NOMO-1 treated with dmso at 0.1 percent for 144 hours (cell line): ENCODE measurements around the gene FAF1.

Experiments used
- DNase-seq: peaks from one replicate; lab custom pipeline; 2025; ENCODE audit not compliant: unreplicated experiment; lab: John Stamatoyannopoulos, UW

The FAF1 gene

DNA sequence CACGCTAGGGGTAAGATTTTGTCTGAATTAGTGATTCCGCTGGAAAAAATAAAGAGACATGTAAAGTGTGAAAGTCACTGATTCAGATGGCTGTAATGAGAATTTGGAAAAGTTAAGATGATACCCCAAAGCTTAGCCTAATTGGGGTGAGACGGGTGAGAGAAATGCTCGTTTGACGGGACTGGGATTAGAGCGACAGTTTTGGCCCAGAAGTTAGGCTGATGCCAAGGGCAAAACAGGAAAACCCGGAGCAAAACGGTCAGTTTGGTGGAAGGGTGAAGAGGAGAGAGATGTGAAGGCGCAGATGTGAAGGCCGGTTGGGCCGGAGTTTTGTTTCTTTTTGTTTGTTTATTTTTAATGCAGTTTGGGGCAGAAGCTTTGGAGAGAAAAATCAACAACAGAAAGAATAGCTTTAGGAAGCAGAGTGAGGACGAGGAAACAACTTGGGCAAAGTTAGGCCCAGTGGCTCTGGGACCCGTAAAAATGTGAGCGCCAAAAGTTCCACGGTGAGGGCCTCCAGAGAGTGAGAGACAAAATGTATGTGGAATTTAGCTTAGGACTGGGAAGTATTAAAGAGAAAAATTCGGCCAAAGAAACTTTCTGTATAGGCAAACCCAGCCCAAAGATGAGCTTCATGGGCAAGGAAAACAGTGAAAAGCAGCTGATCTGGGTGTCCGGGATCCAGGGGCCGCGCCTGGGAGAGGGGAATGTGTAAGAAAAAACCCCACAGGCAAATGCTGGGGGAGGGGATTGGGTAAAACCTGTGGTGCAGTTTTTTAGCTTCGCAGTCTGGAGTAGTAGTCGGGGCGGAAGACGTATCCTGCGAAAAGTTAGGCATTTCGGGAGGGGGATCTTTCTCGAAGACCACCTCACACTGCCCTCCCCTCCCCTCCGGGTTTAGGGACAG, 538.0 kb downstream of the FAF1 start:
- no peak for DNase-seq

DNA sequence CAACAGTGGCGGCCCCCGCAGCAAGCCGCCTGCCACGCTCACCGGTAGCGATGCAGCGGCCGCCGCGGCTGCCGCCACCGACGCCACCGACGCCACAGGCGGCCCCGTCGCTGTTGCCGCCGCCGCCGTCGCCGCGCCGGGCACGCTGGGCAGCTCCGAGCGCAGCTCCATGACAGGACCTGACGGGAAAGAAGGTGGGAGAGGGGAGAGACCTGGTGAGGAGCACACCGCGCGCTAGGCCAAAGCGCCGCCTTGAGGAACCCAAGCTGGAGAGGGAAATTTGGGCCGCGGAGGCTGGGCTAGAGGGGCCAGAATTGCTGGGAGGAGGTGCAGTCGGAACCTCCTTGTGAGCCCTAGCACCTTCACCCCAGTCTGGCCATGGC, 538.7 kb downstream of the FAF1 start:
- DNase-seq: no peak

DNA sequence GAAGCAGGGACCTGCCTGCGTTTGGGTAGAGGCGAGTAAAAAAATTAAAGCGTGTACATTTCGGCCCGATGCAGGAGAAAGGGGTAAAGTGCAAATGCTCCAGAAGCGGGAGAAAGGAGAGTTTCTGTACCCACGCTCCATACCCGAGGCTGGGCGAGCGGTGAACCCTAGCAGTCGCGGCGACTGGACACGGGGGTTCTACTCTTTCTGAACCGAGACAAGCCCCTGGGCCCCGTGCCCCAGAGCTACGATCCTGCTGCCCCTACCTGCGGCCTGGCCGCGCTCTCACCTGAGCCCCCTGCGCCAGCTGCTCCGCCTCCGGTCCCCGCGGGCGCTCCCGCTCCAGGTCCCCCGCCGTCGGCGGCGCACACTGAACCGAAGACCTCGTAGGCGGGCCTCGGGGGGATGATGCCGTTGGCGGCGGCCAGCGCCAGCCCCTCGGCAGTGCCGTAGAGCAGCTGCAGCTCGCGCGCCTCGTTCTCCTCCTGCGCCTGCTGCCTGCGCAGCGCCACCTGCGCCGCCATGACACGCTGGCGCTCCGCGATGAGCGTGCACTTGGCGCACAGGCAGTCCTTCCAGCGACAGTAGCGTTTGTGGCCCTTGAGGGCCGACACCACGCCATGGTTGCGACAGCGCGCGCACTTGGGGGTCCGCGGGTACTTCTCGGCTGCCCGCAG, 539.2 kb downstream of the FAF1 start:
- DNase-seq: no peak

DNA sequence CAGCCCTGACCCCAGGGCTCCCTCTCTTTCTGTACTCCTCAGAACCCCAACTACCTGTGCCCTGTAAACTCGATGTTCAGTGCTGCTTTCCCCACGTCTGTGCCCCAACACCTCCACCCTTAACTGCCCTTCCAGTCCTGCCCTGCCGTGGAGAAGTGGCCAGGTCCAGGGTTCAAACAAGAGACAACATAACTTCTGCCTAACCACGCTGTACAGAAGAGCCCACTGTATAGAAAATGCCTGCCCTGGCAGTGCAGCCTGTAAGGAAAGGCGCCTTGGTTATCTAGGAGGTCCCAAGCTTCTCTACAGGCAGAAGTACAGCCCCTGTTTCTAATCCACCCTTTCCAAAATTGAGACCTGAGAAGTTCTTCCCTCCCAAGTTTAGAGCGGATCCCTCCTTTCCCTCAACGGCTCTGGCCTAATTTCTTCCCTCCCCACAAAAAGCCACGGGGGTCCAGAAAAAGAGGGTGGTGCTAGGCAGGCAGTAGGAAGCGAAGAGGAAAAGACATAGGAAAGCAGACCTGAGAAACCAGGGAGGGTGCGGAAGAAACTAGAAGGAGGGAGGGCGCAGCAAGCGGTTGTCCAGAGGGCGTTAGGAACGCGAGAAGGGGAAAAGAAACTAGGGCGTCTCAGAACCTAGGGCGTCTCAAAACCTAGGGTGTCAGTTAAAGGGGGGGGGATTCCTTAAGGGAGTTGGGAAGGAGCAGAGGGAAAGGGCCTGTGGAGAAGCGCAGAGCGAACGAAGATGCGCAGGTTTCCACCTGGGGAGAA, 540.0 kb downstream of the FAF1 start:
- DNase-seq: no peak

DNA sequence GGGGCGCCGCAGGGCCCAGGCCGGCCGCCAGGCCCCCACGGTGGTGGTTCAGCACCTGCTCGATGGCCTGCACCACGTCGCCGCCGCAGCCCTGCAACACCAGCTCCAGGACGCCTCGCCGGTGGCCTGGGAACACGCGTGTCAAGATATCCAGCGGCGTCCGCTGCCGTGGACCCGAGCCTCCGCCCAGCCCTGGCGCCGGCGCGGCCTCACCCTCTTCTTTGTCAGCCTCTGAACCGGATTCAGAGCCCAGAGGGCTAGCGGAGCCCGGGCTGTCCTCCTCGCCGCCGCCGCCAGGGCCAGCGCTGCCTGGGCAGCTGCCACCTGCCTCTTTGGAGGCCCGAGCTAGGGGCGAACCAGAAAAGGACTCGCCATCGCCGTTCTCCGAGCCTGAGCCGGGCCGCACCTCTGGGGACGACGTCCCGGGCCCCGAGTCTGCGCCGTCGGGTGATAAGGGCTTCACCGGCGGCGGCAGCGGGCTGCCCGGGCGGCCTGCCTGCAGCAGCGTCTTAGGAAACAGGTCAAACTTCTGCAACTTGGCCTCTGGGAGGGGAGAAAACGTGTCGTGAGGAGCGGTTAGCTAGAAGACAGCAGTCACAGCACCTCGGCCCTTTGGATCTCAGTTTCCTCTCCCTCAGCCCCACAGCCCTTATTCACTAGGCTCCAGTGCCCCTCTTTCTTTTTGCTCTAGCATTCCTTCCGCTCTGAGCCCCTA, 540.7 kb downstream of the FAF1 start:
- no peak for DNase-seq

DNA sequence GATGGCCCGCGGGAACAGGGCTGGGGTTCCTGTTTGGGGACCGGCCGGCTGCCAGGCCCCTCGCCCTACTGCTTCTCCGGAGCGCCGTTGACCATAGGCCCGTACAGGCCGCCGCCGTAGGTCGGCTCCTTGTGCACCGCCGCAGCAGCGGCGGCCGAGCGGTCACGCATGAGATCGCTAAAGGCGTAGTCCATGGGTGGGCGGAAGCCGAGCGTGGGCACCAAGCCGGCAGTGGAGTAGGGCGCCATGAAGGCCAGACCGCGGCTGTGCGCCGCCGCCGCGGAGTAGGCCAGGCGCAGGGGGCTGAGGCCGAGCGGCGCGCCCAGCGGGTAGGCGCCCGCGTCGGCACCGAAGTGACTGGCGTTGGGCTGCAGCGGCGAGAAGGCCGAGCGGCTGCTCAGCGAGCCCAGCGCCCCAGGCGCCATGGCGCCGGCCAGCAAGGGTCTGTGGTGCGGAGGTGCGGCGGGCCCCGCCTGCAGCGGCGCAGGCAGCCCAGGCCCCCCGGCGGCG, 541.4 kb downstream of the FAF1 start:
- no peak for DNase-seq

DNA sequence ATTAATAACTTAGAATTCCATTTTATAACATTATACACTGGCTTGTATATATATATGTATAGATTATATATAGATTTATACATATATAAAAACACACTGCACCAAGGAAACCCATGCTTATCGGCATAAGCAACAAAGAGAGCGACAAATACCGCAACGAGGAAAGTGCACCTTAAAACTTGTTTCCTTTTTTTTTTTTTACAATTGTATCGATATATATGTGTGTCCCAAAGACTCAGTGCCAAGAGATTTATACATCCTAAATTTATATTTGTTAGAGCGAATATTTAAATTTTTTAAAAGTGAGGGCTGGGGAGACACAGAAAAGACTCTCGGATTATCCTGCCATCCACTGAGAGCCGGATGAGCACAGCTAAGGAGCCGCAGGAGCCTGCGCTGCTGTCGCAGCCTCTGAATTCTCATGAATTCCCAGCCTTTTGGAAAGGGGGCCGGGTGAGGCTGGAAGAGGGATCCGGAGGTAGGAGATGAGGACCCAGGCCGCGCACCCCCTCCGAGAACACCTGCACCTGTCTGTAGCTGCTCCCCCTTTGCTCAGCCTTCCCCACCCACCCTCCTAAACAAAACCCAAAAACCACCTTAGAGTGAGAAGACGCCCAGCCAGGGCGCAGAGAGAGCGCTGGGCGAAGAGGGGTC, 542.0 kb downstream of the FAF1 start:
- no peak for DNase-seq

DNA sequence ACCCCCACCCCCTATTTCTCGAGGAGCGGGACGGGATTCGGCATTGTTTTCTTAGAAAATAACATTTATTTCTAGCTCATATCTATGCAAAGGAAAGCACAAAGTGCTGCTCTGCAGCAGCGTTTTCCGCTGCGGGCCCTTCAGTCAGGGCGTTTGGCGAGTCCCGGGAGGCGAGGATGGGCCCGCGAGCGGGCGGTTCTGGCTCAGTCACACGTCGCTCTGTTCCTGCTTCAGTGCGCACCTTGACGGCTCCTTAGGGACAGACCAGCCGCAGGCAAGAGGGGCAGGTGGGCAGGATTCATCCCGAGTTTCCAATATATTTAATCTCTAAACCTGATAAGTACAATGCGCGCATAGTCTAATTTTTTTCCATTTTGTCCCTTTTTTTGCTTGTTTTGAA, 542.6 kb downstream of the FAF1 start:
- no peak for DNase-seq

DNA sequence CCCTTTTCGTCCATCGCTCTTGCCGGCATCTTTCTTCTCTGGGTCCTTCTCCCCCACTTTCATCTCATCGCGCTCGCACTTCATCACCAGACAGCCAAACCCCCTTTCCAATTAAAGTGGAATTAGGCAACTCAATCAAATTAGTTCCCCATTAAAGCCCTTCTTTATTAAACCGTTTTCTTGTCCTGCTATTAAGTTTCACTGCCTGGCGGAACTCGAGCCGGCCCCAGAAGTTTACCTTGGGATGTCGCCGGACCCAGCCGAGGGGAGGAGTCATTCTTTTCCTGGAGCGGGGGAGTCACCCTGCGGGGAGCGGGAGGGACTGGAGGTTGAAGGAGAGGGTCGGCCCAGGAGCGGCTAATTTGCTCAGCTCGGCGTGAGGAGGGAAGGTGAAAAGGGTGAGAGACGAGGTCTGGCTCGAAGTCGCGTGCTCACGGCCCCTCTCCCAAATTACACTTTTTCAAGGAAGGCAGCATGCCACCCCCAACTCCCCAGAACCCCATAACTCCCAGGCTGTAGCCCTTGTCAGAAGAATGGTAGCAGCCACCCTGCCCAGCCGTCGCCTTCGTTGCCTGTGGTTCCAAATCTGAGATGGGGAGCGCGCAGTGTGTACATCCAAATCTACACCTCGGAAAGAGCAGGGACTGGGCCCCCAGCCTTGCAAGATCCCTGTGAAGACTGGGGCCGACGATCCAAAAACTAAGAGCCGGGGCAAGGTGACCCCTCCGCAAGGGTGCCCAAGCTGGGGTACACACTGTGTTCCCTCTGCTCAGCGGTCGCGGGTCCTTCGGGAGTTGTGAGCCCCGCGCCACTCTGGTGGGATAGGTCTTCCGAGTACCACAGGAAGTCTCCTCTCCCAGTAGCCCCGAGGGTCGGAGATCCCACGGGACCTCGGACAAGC, 543.3 kb downstream of the FAF1 start:
- DNase-seq: no peak

DNA sequence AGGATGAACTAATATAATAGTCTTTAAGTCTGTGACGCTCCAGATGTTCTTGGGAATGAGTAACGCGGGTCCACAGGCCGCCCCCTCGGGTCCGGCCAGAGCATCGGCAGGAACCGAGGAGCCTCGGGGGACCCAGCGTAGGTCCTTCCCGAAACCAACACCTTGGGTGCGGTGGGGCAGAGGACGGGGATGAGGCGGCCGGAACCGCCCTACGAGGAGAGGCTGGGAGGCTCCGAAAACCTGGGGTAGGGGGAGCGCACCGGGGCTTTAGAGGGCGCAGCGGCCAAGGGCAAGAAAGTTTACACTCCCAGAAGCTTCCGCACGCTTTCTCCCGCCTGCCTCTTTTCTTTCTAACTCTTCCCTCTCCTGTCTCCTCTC, 543.9 kb downstream of the FAF1 start:
- no peak for DNase-seq

DNA sequence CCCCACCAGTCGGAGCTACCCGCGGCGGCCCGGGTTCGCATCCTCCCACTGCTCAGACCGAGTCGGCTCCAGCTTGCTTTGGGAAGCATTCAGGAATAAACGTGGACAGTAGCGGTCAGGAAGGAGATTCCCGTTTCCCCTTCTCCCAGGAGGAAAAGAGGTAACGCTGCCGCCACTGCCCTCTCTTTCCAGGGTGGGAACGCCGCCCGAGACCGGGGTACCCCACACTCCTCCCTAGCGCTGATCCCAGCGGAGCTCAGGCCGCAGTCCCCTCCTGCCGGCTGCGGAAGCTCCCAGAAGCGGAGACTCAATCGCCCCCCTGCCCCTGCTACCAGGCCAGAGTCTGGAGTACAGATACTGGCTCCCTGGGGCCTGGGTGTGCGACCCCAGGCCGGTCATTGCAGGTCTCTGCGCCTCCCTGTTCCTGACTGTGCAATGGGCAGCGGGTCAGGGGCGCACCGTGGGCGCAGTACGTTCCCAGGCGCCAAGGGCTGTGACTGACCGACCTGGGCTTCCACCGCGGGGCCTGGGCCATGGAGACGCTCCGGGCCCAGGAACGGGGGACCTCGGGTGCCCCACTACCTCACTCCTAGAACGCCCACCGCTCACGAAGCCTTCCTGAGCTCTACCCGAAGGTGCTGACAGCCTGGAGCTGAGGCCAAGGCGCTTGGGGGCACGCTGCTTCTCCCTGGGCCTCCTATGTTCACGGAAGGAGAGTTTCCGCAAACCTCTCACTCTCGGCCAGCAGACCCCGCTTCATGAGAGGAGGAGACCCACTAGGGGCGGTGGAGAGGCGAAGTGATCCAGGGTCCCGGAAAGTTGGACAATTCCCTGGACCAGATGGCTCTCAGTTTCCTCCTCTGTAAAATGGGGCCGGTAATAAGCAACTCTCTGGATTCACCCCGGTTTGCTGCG, 544.6 kb downstream of the FAF1 start:
- no peak for DNase-seq

DNA sequence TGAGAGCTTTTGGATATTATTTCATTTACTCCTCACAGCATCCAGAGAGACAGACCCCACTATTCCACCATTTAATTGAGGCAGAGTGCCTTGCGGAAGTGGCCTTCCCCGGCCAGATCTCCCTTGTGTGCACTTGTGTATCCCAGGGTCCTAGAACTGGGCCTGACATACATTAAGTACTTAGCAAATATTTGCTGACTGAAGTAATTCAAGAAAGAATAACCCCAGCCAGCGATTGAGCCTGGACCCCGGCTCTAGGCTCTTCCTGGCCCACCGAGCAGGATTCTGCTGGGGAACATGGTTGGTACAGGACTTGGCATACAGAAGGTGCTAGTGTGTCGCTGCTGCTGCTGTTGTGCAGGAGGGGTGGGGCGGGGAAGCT, 545.2 kb downstream of the FAF1 start:
- DNase-seq: no peak

DNA sequence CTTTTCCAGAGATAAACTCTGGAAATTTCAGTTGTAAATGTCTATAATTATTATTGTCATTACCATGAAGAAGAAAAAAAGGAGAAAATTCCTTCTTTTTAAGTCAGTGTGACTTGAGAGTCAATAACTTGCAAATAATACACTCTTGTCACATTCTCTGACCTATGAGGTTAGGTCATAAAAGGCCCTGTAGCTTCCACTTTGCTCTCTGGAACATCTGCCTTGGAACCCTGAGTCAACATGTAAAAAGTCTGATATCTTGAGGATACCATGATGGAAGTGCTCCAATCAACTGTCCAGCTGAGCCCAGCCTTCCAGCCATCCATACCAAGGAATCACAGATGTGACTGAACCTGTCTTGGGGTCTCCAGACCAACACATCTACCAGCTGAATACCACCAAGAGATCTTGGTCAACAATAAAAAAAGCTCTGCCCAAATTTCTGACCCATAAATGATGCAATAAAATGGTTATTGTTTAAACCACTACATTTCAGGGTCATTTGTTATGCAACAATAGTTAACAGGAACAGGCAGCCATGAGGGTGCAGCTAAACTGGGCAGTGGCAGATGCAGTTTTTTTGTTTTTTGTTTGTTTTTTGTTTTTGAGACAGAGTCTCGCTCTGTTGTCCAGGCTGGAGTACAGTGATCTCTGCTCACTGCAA, 547.1 kb downstream of the FAF1 start:
- no peak for DNase-seq

DNA sequence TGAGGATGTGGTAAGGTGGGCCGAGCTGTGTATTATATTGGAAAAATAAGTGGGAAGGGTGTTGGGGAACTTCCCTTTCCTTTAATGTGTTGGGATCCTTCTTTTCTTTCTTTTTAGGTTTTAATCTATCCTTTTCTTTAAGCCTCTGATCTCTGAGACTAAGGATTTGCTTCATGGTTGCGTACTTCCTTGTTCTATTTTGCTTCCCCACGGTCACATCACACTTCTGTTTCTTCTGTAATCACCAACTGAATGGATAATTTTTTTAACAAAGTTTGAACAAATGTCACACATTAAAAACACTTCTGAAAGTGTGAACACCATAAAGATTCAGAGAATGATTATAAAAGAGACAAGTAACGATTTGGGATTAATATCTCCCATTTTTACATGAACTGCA, 554.3 kb downstream of the FAF1 start:
- DNase-seq: no peak

DNA sequence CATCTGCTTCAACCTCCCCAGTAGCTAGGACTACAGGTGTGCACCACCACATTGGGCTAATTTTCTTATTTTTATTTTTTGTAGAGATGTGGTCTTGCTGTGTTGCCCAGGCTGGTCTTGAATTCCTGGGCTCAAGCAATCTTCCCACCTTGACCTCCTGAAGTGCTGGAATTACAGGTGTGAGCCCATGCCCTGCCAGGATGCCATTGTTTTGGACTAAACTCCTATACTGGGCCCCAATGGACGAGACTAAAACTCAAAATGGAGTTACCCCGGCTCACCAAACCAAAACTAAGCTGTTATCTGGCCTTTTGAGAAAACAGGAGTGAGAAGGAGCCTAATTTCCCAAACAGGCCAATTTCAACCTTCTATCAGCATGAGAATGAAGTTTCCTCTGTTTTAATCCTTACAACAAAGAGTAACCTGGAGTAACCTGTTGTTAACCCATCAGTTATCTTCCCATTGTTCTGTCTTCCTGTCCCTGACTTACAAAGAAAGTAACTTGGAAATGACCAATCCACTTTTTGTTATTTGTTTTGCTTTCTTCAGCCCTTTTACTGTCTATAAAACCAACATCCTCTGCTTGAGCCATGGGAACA, 566.4 kb downstream of the FAF1 start:
- no peak for DNase-seq
